Esophagus squamous epithelium (tissue), 4 donors: ENCODE data around the gene PORCN.

Source experiments
- CTCF ChIP-seq, 6 experiments: fragments of 450-650 bp in 4 of 6; fragments of 200-600 bp in 2 of 6; sonication (generic) in 2 of 6; IDR thresholded peaks; one replicate each; pipeline ENCODE4 v1.5.1; 2016 to 2019; ENCODE audit warnings: antibody characterized with exemption in 6 of 6, mild to moderate bottlenecking in 4 of 6, moderate library complexity in 4 of 6
- POLR2A ChIP-seq, 4 donors: fragments of 450-650 bp; IDR thresholded peaks; one replicate each; pipeline ENCODE4 v1.6.1; 2017; ENCODE audit warnings: antibody characterized with exemption in 4 of 4, mild to moderate bottlenecking in 4 of 4, moderate library complexity in 3 of 4

DNA sequence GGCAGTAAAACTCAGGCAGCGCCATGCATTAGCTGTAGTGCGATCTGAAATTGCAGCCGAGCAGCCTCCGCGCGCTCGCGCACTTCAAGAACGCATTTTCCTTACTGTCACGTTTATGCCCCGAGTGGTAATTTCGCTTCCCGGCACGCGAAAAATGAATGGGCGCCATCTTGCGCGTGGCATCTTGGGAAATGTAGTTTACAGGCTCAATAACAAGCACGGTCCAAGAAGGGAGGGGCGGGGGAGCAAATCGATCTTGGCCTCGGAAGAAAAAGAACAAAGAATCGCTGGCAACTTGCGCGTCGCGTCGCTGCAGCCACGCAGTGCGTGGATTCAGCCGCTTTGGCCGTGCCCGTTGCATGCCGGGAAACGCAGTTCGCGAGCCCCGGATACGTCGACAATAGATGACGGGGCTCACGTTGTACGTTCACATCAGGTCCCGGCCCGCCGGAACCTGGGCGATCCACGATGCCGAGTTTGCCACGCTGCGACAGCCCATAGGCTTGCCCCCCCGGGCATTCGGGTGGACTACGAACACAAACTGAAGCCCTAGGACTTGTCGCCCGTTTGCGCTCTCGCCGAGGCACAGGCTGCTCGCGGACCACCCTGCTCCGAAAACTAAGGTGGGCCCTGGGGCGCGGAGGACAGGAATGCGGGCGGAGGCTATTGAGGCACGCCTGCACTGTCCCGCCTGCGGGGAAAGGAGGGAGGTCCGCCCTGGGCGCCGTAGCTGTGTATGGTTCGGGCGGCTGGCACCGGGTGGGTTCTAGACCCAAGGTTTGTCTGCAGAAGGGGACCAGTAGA, 32.8 kb upstream of the PORCN start, which contains the start of gene FTSJ1:
- peak in 1 of 4 donors; percentile 50 for TF ChIP-seq POLR2A (IDR thresholded peaks at IDR 0.05)
- TF ChIP-seq CTCF (IDR thresholded peaks at IDR 0.05) = peak in 1 of 6 experiments; percentile 26
